Thyroid gland (tissue), 4 donors: ENCODE data around the gene CACNA2D3. TPM values are rescaled to one million over a fixed set of nuclear protein-coding genes. Genes with fewer than 3 reads are reported as not detected.

Experiments used
- DNase-seq, 2 donors: peaks; one replicate each; pipeline ENCODE4 v3.0.0-alpha.2; 2019
- H3K27ac ChIP-seq, 3 donors: fragments of 200-600 bp; sonication (generic); 1 replicate in 2 of 3; 2 replicates in 1 of 3; pipeline ENCODE4 v1.5.1; 2016 to 2019; ENCODE audit warnings: mild to moderate bottlenecking in 1 of 3, moderate library complexity in 1 of 3
- H3K27me3 ChIP-seq: fragments of 200-600 bp; sonication (generic); one replicate; pipeline ENCODE4 v1.5.1; 2019
- H3K36me3 ChIP-seq, 2 donors: fragments of 200-600 bp; sonication (generic); one replicate each; pipeline ENCODE4 v1.5.1; 2016 to 2019
- H3K4me1 ChIP-seq, 2 donors: fragments of 200-600 bp; sonication (generic); one replicate each; pipeline ENCODE4 v1.5.1; 2017 to 2019
- H3K4me3 ChIP-seq, 3 donors: fragments of 200-600 bp; sonication (generic); replicated peaks in 1 of 3; 1 replicate in 2 of 3; 2 replicates in 1 of 3; pipeline ENCODE4 v1.5.1; 2016; ENCODE audit warnings: mild to moderate bottlenecking in 1 of 3
- H3K9me3 ChIP-seq: fragments of 200-600 bp; sonication (generic); one replicate; pipeline ENCODE4 v1.5.1; 2017
- CTCF ChIP-seq, 6 experiments: fragments of 200-600 bp in 3 of 6; fragments of 450-650 bp in 3 of 6; sonication (generic) in 3 of 6; IDR thresholded peaks; one replicate each; pipeline ENCODE4 v1.5.1; 2016 to 2019; ENCODE audit warnings: antibody characterized with exemption in 6 of 6, mild to moderate bottlenecking in 2 of 6, inconsistent platforms in 1 of 6, moderate library complexity in 1 of 6
- POLR2A ChIP-seq, 2 donors: fragments of 450-650 bp; IDR thresholded peaks; one replicate each; pipeline ENCODE4 v1.6.1; 2017; ENCODE audit warnings: antibody characterized with exemption in 2 of 2, mild to moderate bottlenecking in 2 of 2, moderate library complexity in 1 of 2
- WGBS, 2 donors: methylation state at CpG; one replicate each; pipeline ENCODE4 v1.1.5; 2017; 5-methylcytosine and 5-hydroxymethylcytosine counted together
- intact Hi-C: fragments of 100-400 bp; cut with DNase I; formaldehyde crosslinking; loops from one replicate; pipeline ENCODE4 v1.15.1; 2023
- total RNA-seq, 4 donors: library from RNA; depleted of rRNA; stranded (reverse); fragments of >200 nt; gene quantifications; one replicate each; pipeline ENCODE4 v1.2.3, GENCODE V29; 2016

CACNA2D3 gene
- total RNA-seq, 4 donors from 2014 or later = 2.9 to 4.8 (median 4.5) TPM

- H3K4me1 ChIP-seq = peaks cover 5 to 7% of the 10 kb centered on the region in 2 donors
- H3K27me3 ChIP-seq = no peaks in the 10 kb centered on the region
- H3K4me3 ChIP-seq = no peak overlapping the region
- TF ChIP-seq POLR2A (IDR thresholded peaks at IDR 0.05) (no peak), CTCF (IDR thresholded peaks at IDR 0.05) (no peak)
- no peaks in the 10 kb centered on the region for H3K9me3 ChIP-seq
- 76 to 96% methylated on average over 6 of the region's 6 CpGs for WGBS, 2 donors
- no peaks in the 10 kb centered on the region for H3K36me3 ChIP-seq
- DNase-seq = no peak
- intact Hi-C loops = no loop called here
- no peak overlapping the region for H3K27ac ChIP-seq
Measured at GRCh38 chr3:54085936-54086335, 36.4 kb upstream of the CACNA2D3 start.

GRCh38 chr3:54086652-54087405 lies 35.5 kb upstream of the CACNA2D3 start:
- Histone ChIP-seq H3K27ac (no peak overlapping the region), H3K9me3 (no peaks in the 10 kb centered on the region), H3K4me1 (peaks cover 5 to 7% of the 10 kb centered on the region in 2 donors), H3K36me3 (no peaks in the 10 kb centered on the region), H3K27me3 (no peaks in the 10 kb centered on the region), H3K4me3 (no peak overlapping the region)
- 87 to 93% methylated on average over 8 of the region's 8 CpGs for WGBS, 2 donors
- intact Hi-C loops = no loop called here
- TF ChIP-seq CTCF (IDR thresholded peaks at IDR 0.05) (no peak), POLR2A (IDR thresholded peaks at IDR 0.05) (no peak)
- DNase-seq = no peak

- H3K4me1 ChIP-seq = peaks cover 5 to 7% of the 10 kb centered on the region in 2 donors
- intact Hi-C loops = no loop called here
- peak; percentile 13 to 14 for DNase-seq
- H3K36me3 ChIP-seq = no peaks in the 10 kb centered on the region
- H3K9me3 ChIP-seq = no peaks in the 10 kb centered on the region
- no peaks in the 10 kb centered on the region for H3K27me3 ChIP-seq
- H3K27ac ChIP-seq = no peak overlapping the region
- WGBS, 2 donors = 9 to 29% methylated on average over 11 to 32 of the region's 54 CpGs
- H3K4me3 ChIP-seq = no peak overlapping the region
- TF ChIP-seq CTCF (IDR thresholded peaks at IDR 0.05) (no peak), POLR2A (IDR thresholded peaks at IDR 0.05) (no peak)
Measured at GRCh38 chr3:54087581-54088410, 34.6 kb upstream of the CACNA2D3 start.

- WGBS, 2 donors = 75 to 91% methylated on average over 5 of the region's 5 CpGs
- Histone ChIP-seq H3K36me3 (no peaks in the 10 kb centered on the region), H3K9me3 (no peaks in the 10 kb centered on the region), H3K27ac (no peak overlapping the region), H3K4me3 (no peak overlapping the region), H3K27me3 (no peaks in the 10 kb centered on the region), H3K4me1 (no peaks in the 10 kb centered on the region)
- DNase-seq = no peak
- no peak for TF ChIP-seq CTCF (IDR thresholded peaks at IDR 0.05)
- TF ChIP-seq POLR2A (IDR thresholded peaks at IDR 0.05) = no peak
- intact Hi-C loops = no loop called here
Measured at GRCh38 chr3:54093491-54094248, 28.7 kb upstream of the CACNA2D3 start.
